ENCODE data around the gene KRT83.

DNA sequence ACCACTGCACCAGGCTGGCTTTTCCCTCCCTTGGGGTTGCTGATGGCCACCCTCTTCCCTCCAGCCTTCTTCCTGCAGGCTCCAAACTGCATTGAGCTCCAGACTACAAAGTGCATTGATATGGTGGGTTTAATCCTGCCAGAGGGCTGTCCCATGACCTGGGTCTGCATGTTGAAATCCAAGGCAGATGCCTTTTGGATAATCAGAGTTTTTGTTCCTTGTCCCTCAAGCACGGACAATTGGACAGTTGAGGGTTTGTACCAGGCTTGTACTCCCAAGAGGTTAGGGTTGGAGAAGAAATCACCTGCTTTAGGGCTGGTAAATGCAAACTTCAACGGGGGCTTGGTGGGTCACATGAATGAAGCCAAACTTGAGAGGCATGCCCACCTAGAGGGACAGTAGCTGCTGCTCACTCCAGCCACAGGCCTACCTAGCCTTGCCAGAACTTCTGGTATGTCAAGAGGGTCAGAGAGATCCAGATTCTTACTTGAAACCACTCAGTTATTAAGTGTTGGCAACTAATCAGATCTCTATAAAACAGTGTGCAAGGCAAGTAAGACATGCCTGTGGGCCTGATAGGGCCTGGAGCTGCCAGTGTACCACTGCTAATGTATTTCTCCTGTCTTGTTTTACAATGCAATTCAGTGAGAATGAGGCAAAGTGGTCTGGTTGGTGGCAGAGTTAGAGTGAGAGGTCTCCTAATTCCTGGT is 21.7 kb upstream of the KRT83 start:
- TF ChIP-seq, protein P1, sequence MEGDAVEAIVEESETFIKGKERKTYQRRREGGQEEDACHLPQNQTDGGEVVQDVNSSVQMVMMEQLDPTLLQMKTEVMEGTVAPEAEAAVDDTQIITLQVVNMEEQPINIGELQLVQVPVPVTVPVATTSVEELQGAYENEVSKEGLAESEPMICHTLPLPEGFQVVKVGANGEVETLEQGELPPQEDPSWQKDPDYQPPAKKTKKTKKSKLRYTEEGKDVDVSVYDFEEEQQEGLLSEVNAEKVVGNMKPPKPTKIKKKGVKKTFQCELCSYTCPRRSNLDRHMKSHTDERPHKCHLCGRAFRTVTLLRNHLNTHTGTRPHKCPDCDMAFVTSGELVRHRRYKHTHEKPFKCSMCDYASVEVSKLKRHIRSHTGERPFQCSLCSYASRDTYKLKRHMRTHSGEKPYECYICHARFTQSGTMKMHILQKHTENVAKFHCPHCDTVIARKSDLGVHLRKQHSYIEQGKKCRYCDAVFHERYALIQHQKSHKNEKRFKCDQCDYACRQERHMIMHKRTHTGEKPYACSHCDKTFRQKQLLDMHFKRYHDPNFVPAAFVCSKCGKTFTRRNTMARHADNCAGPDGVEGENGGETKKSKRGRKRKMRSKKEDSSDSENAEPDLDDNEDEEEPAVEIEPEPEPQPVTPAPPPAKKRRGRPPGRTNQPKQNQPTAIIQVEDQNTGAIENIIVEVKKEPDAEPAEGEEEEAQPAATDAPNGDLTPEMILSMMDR (tag by site-specific recombination; IDR thresholded peaks at IDR 0.05), result no peak
- TF ChIP-seq ZNF416 (tag by site-specific recombination; IDR thresholded peaks at IDR 0.05) (no peak), ZNF274 (IDR thresholded peaks at IDR 0.05; ENCODE audit: low read length) (no peak), ZNF274 (tag by site-specific recombination; IDR thresholded peaks at IDR 0.05; ENCODE audit: borderline replicate concordance) (no peak), ZNF138 (tag by site-specific recombination; IDR thresholded peaks at IDR 0.05; ENCODE audit: borderline replicate concordance) (no peak), ZNF10 (tag by site-specific recombination; IDR thresholded peaks at IDR 0.05) (no peak), ZBTB21 (tag by site-specific recombination; IDR thresholded peaks at IDR 0.05) (no peak)
- TF ChIP-seq, protein P2, sequence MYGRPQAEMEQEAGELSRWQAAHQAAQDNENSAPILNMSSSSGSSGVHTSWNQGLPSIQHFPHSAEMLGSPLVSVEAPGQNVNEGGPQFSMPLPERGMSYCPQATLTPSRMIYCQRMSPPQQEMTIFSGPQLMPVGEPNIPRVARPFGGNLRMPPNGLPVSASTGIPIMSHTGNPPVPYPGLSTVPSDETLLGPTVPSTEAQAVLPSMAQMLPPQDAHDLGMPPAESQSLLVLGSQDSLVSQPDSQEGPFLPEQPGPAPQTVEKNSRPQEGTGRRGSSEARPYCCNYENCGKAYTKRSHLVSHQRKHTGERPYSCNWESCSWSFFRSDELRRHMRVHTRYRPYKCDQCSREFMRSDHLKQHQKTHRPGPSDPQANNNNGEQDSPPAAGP (tag by site-specific recombination; IDR thresholded peaks at IDR 0.05), result no peak

All from HEK293 (cell line).